Trophoblast cell (in vitro differentiated cells and primary cell): ENCODE measurements around the gene CCDC24.

Experiments used
- DNase-seq, 2 donors: peaks; one replicate each; pipeline ENCODE4 v3.0.0-alpha.2; 2016
- H2AFZ ChIP-seq: 2 replicates; pipeline ENCODE4 v1.6.1; 2013; ENCODE audit warnings: low read length, moderate library complexity, mild to moderate bottlenecking; ENCODE audit not compliant: insufficient read depth, poor library complexity
- H2AK5ac ChIP-seq: 2 replicates; pipeline ENCODE4 v1.6.1; 2013; ENCODE audit warnings: mild to moderate bottlenecking, low read length
- H2BK120ac ChIP-seq: 2 replicates; pipeline ENCODE4 v1.6.1; 2013; ENCODE audit warnings: low read length, mild to moderate bottlenecking, moderate library complexity; ENCODE audit not compliant: insufficient read depth, poor library complexity
- H2BK12ac ChIP-seq: 2 replicates; pipeline ENCODE4 v1.6.1; 2013; ENCODE audit warnings: mild to moderate bottlenecking, low read length, moderate library complexity
- H2BK5ac ChIP-seq: 2 replicates; pipeline ENCODE4 v1.6.1; 2013; ENCODE audit warnings: low read length, low read depth, moderate library complexity, mild to moderate bottlenecking; ENCODE audit not compliant: poor library complexity
- H3K14ac ChIP-seq: 2 replicates; pipeline ENCODE4 v1.6.1; 2013; ENCODE audit warnings: mild to moderate bottlenecking, low read length
- H3K18ac ChIP-seq: 2 replicates; pipeline ENCODE4 v1.6.1; 2013; ENCODE audit warnings: mild to moderate bottlenecking, low read length
- H3K23ac ChIP-seq: 2 replicates; pipeline ENCODE4 v1.6.1; 2013; ENCODE audit warnings: low read length
- H3K27ac ChIP-seq: 2 replicates; pipeline ENCODE4 v1.5.1; 2013; ENCODE audit warnings: low read depth, mild to moderate bottlenecking, inconsistent platforms, low read length, moderate library complexity
- H3K27me3 ChIP-seq: 2 replicates; pipeline ENCODE4 v1.6.1; 2013; ENCODE audit warnings: inconsistent platforms, mild to moderate bottlenecking, low read length, moderate library complexity; ENCODE audit not compliant: insufficient read depth
- H3K36me3 ChIP-seq, 2 experiments: 1 replicate in 1 of 2; 2 replicates in 1 of 2; pipeline ENCODE4 v1.6.1; 2013; ENCODE audit warnings: low read length in 2 of 2, mild to moderate bottlenecking in 2 of 2, moderate library complexity in 1 of 2; ENCODE audit not compliant: insufficient read depth in 2 of 2, control insufficient read depth in 1 of 2
- H3K4ac ChIP-seq: 2 replicates; pipeline ENCODE4 v1.6.1; 2013; ENCODE audit warnings: low read depth, mild to moderate bottlenecking, low read length, moderate library complexity
- H3K4me1 ChIP-seq, 2 experiments: 1 replicate in 1 of 2; 2 replicates in 1 of 2; pipeline ENCODE4 v1.6.1; 2013; ENCODE audit warnings: low read length in 2 of 2, mild to moderate bottlenecking in 2 of 2, moderate library complexity in 1 of 2; ENCODE audit not compliant: insufficient read depth in 2 of 2, control insufficient read depth in 1 of 2
- H3K4me2 ChIP-seq: 2 replicates; pipeline ENCODE4 v1.6.1; 2013; ENCODE audit warnings: inconsistent platforms, mild to moderate bottlenecking, low read length, moderate library complexity
- H3K4me3 ChIP-seq: 2 replicates; pipeline ENCODE4 v1.5.1; 2013; ENCODE audit warnings: mild to moderate bottlenecking, low read depth, low read length, inconsistent platforms
- H3K79me1 ChIP-seq: one replicate; pipeline ENCODE4 v1.6.1; 2013; ENCODE audit warnings: low read length
- H3K79me2 ChIP-seq: 2 replicates; pipeline ENCODE4 v1.6.1; 2013; ENCODE audit warnings: low read length, mild to moderate bottlenecking; ENCODE audit not compliant: control insufficient read depth, insufficient read depth, poor library complexity
- H3K9ac ChIP-seq: 2 replicates; pipeline ENCODE4 v1.6.1; 2013; ENCODE audit warnings: mild to moderate bottlenecking, low read length
- H3K9me3 ChIP-seq: 2 replicates; pipeline ENCODE4 v1.6.1; 2013; ENCODE audit warnings: low read depth, mild to moderate bottlenecking, control low read depth, inconsistent platforms, low read length; ENCODE audit not compliant: insufficient read depth
- H4K12ac ChIP-seq: 2 replicates; pipeline ENCODE4 v1.6.1; 2013; ENCODE audit warnings: low read depth, mild to moderate bottlenecking, low read length, moderate library complexity
- H4K8ac ChIP-seq: 2 replicates; pipeline ENCODE4 v1.6.1; 2013; ENCODE audit warnings: low read depth, mild to moderate bottlenecking, low read length, moderate library complexity
- H4K91ac ChIP-seq: one replicate; pipeline ENCODE4 v1.6.1; 2013; ENCODE audit warnings: low read depth, mild to moderate bottlenecking, low read length, moderate library complexity
- WGBS: extraction: QIAGEN DNeasy Blood & Tissue Kit; methylation state at CpG from one replicate; pipeline ENCODE4 v1.1.7; 2013; ENCODE audit warnings: missing lambda C conversion rate; ENCODE audit not compliant: insufficient read length, insufficient coverage; ENCODE audit errors: extremely low coverage; 5-methylcytosine and 5-hydroxymethylcytosine counted together

Gene CCDC24

DNA sequence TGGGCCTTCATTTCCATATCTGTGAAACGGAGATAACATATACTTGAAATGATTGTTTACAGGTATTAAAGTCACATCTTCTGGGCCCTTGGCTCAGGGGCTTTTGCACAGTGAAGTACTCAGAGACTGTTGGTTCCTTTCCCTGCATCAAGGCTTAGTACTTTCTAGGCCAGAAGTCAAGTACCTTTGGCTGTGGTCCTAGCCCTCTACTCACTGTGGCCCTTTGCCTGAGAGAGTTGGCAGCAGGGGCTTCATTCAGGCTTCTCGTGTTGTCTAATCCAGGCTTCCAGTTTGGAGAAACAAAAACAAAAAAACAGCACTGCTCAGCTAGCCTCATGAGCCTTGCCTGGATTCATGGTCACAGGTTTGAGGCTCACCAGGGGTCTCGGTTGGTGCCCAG lies 29.7 kb upstream of the CCDC24 start:
- Histone ChIP-seq H3K9me3 (no peaks in the 10 kb centered on the region), H3K23ac (no peak overlapping the region), H3K18ac (no peak overlapping the region), H4K12ac (no peak overlapping the region), H3K4ac (no peak overlapping the region), H2BK12ac (no peak overlapping the region), H3K79me2 (no peaks in the 10 kb centered on the region), H2BK5ac (no peak overlapping the region), H2AFZ (no peak overlapping the region), H3K79me1 (no peaks in the 10 kb centered on the region), H3K4me3 (no peak overlapping the region), H3K4me1 (no peaks in the 10 kb centered on the region), H2BK120ac (no peak overlapping the region), H4K8ac (no peak overlapping the region), H4K91ac (no peak overlapping the region), H3K36me3 (peaks cover 41 to 55% of the 10 kb centered on the region in 2 experiments), H3K27ac (no peak overlapping the region), H2AK5ac (no peak overlapping the region), H3K27me3 (no peaks in the 10 kb centered on the region), H3K4me2 (no peak overlapping the region), H3K9ac (no peak overlapping the region), H3K14ac (no peak overlapping the region)
- DNase-seq: no peak
- WGBS: no CpG with 5 or more reads among the region's 3 CpGs

DNA sequence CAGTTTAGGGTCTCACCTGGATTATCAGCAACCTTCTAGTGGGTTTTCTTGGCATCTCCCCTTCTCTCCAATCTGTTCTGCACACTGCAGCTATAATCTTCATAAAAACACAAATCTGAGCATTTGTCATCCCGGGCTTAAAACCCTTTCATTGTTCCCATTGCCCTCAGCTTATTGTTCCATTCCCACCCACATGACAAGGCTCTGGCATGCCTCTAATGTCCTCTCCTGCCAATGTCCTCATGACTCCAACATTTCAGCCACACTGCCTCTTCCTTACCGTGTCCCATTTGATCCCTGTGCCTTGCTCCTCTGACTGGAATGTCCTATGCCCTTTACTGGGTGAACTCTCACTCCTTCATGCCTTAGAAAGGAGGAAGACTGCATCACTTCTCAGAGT lies 29.1 kb upstream of the CCDC24 start:
- Histone ChIP-seq H2BK120ac (no peak overlapping the region), H3K14ac (no peak overlapping the region), H3K27me3 (no peaks in the 10 kb centered on the region), H3K36me3 (peaks cover 44 to 54% of the 10 kb centered on the region in 2 experiments), H3K18ac (no peak overlapping the region), H3K4me3 (no peak overlapping the region), H3K9ac (no peak overlapping the region), H3K4ac (no peak overlapping the region), H2AFZ (no peak overlapping the region), H2AK5ac (no peak overlapping the region), H4K8ac (no peak overlapping the region), H3K27ac (no peak overlapping the region), H3K79me1 (no peaks in the 10 kb centered on the region), H4K12ac (no peak overlapping the region), H3K9me3 (no peaks in the 10 kb centered on the region), H3K4me2 (no peak overlapping the region), H4K91ac (no peak overlapping the region), H2BK12ac (no peak overlapping the region), H3K23ac (no peak overlapping the region), H2BK5ac (no peak overlapping the region), H3K4me1 (no peaks in the 10 kb centered on the region), H3K79me2 (no peaks in the 10 kb centered on the region)
- no CpG with 5 or more reads among the region's 2 CpGs for WGBS
- no peak for DNase-seq

DNA sequence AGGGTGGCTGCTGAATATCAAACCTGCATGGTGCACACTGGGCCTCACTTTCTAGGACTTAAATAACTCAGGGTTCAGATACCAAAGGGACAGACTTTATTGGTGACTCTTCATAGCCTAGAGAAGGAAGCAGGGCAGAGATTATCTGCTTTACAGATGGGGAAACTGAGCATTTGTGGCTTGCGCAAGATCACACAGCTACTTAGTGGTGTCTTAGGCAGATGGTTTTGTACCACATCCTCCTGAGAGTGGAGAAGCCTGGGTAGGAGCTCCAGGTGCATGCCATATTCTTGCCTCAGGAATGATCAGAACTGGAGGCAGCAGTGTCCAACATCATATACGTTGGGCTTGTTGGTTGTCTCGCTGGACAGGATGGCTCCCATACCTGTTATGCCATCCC lies 28.4 kb upstream of the CCDC24 start:
- H3K4ac ChIP-seq: no peak overlapping the region
- H3K27ac ChIP-seq: no peak overlapping the region
- no peak overlapping the region for H4K8ac ChIP-seq
- H3K36me3 ChIP-seq: peaks cover 40 to 51% of the 10 kb centered on the region in 2 experiments
- H3K4me1 ChIP-seq: no peaks in the 10 kb centered on the region
- DNase-seq: no peak
- no peak overlapping the region for H2BK12ac ChIP-seq
- WGBS: no CpG with 5 or more reads among the region's 3 CpGs
- no peaks in the 10 kb centered on the region for H3K79me2 ChIP-seq
- no peak overlapping the region for H3K23ac ChIP-seq
- H3K79me1 ChIP-seq: no peaks in the 10 kb centered on the region
- H3K27me3 ChIP-seq: no peaks in the 10 kb centered on the region
- no peak overlapping the region for H3K4me3 ChIP-seq
- H2BK5ac ChIP-seq: no peak overlapping the region
- H2BK120ac ChIP-seq: no peak overlapping the region
- no peak overlapping the region for H3K18ac ChIP-seq
- no peak overlapping the region for H4K91ac ChIP-seq
- no peak overlapping the region for H3K4me2 ChIP-seq
- no peaks in the 10 kb centered on the region for H3K9me3 ChIP-seq
- no peak overlapping the region for H2AK5ac ChIP-seq
- H3K9ac ChIP-seq: no peak overlapping the region
- no peak overlapping the region for H2AFZ ChIP-seq
- H4K12ac ChIP-seq: no peak overlapping the region
- no peak overlapping the region for H3K14ac ChIP-seq

DNA sequence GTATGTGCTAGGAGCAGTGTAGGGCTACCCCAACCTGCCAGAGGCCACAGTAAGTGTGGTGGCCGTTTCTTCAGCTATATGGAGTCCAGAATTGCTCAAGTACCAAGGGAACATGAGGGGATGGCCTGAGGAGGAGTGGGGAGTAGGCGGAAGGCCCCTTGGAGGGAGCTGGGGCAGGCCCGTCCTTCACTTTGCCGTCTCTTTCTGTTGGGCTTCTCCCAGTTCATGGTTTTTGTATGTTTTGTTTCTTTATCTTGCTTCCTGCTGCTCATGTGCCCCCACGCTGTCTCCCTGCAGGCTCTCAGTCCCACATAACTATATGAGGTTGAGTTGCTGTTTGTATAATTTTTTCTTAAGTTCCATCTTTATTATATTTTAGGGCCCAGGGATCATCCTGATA lies 27.5 kb upstream of the CCDC24 start:
- H4K12ac ChIP-seq: no peak overlapping the region
- H2AFZ ChIP-seq: no peak overlapping the region
- no peak overlapping the region for H3K4ac ChIP-seq
- H2AK5ac ChIP-seq: no peak overlapping the region
- H3K18ac ChIP-seq: no peak overlapping the region
- H2BK12ac ChIP-seq: no peak overlapping the region
- DNase-seq: no peak
- no peak overlapping the region for H3K4me3 ChIP-seq
- H3K79me1 ChIP-seq: no peaks in the 10 kb centered on the region
- H3K4me2 ChIP-seq: no peak overlapping the region
- H3K14ac ChIP-seq: no peak overlapping the region
- H3K79me2 ChIP-seq: no peaks in the 10 kb centered on the region
- H4K8ac ChIP-seq: no peak overlapping the region
- H2BK5ac ChIP-seq: no peak overlapping the region
- H3K36me3 ChIP-seq: peaks cover 35 to 42% of the 10 kb centered on the region in 2 experiments
- no peak overlapping the region for H4K91ac ChIP-seq
- WGBS: no CpG with 5 or more reads among the region's 5 CpGs
- no peak overlapping the region for H2BK120ac ChIP-seq
- no peaks in the 10 kb centered on the region for H3K4me1 ChIP-seq
- no peak overlapping the region for H3K9ac ChIP-seq
- no peaks in the 10 kb centered on the region for H3K9me3 ChIP-seq
- H3K27me3 ChIP-seq: no peaks in the 10 kb centered on the region
- H3K23ac ChIP-seq: no peak overlapping the region
- no peak overlapping the region for H3K27ac ChIP-seq
